ENCODE measurements around the gene RBKS. TPM values are rescaled to one million over a fixed set of nuclear protein-coding genes. Genes with fewer than 3 reads are reported as not detected.

Gene RBKS
- total RNA-seq, 1 experiment from 2014 or later = 2.4 TPM

- in situ Hi-C loops (cut with HindIII; ENCODE audit: low pct_unique_long_range_greater_than_20kb, low sequenced_read_pairs) = no loop called here
- no peak for DNase-seq (ENCODE audit: low read depth, low spot score)
These were observed 35.8 kb downstream of the RBKS start for GRCh38 chr2:27854229-27854862.

DNA sequence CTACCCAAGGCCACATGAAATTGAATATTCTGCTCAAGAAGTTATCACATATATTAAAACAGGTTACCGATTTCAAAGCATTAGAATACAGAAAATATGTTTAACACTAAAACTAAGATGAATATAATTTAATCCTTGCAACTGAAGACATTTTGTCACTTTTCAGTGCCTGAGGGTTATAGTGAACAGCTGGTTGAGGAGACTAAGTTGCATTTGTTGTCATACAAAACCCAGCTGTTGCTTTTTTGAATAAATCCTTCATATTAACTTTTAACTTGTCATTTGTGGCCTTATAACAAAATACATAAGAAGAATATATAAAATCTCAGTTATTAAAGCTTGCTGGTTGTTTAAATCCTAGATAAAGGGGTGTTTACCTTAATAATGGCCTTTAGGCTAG is 37.5 kb downstream of the RBKS start:
- in situ Hi-C loops (cut with HindIII; ENCODE audit: low pct_unique_long_range_greater_than_20kb, low sequenced_read_pairs) = no loop called here
- DNase-seq (ENCODE audit: low read depth, low spot score) = no peak

DNA sequence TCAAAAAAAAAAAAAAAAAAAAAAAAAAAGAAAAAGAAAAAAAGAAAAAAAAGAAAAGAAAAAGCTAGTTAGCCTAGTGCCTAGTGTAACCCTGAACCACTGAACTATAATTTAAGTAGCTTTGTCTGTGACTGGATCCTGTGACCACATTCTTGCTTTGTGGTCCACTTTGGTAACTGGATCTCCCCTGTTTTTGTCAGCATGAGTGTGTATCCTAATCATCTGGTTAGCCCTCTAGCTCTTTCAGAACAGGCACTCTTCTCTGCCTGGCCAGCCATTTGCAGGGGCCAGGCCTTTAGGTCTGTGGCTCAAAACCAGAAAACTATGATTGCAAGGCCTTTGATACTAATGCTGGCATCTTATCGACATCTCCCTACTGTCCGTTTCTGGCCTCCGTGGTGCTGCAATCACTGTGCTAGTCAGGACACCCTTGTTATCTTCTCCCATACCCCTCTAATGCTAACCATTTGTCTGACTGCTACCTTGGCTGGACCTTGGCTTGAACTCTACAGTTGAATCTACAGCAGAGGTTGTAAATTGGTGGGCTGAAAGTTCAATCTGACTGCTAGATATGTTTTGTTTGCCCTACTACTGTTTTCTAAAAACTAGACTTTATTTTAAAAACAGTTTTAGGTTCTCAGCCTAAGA is 40.5 kb downstream of the RBKS start:
- in situ Hi-C loops (cut with HindIII; ENCODE audit: low pct_unique_long_range_greater_than_20kb, low sequenced_read_pairs) = no loop called here
- no peak for DNase-seq (ENCODE audit: low read depth, low spot score)

- DNase-seq (ENCODE audit: low read depth, low spot score) = no peak
- in situ Hi-C loops (cut with HindIII; ENCODE audit: low pct_unique_long_range_greater_than_20kb, low sequenced_read_pairs) = no loop called here
These were observed 42.9 kb downstream of the RBKS start for GRCh38 chr2:27847333-27847732.

DNA sequence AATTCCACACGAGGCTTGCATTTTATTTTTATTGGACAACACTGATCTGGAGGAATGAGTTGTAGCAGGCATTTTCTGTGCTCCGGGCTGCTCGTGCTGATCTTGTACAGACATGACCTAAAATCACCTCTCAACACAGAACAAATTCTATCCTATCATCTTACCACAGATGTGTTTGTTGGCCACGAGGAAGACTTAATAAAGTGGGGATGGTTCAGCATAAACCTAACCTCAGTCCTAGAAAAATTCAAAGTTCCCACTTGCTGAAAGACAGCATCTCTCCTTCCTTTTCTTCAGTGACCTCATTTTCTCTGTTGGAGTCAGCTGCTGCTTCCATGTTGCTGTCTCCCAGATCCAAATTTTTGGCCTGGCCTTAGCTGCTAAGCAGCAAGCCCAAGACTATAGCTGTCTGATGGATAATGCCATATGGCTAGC is 45.3 kb downstream of the RBKS start:
- in situ Hi-C loops (cut with HindIII; ENCODE audit: low pct_unique_long_range_greater_than_20kb, low sequenced_read_pairs) = no loop called here
- no peak for DNase-seq (ENCODE audit: low read depth, low spot score)

- DNase-seq (ENCODE audit: low read depth, low spot score) = no peak
- in situ Hi-C loops (cut with HindIII; ENCODE audit: low pct_unique_long_range_greater_than_20kb, low sequenced_read_pairs) = no loop called here
These were observed 46.2 kb downstream of the RBKS start for GRCh38 chr2:27843992-27844391.

- in situ Hi-C loops (cut with HindIII; ENCODE audit: low pct_unique_long_range_greater_than_20kb, low sequenced_read_pairs) = no loop called here
- DNase-seq (ENCODE audit: low read depth, low spot score) = no peak
These were observed 47.3 kb downstream of the RBKS start for GRCh38 chr2:27842894-27843293.

- DNase-seq (ENCODE audit: low read depth, low spot score) = no peak
- in situ Hi-C loops (cut with HindIII; ENCODE audit: low pct_unique_long_range_greater_than_20kb, low sequenced_read_pairs) = no loop called here
These were observed 51.1 kb downstream of the RBKS start for GRCh38 chr2:27839022-27839618.

DNA sequence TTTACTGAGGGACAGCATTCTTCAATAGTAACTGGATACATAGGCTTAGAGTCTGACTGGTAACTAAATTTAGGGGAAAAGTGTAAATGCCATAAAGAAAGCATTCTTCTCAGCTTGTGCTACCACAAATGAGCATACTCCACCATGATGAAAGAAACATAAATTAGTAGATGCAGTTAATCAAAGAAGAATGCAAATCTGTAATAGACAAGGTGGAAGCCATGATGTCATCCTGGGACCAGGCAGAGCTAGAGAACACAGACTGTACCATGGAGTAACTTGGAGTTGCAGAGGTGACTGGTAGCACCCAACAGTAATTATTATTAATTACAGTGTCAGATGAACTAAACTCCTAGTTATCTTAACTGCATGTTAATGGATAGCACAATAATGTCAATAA is 51.7 kb downstream of the RBKS start:
- in situ Hi-C loops (cut with HindIII; ENCODE audit: low pct_unique_long_range_greater_than_20kb, low sequenced_read_pairs) = no loop called here
- DNase-seq (ENCODE audit: low read depth, low spot score) = no peak

DNA sequence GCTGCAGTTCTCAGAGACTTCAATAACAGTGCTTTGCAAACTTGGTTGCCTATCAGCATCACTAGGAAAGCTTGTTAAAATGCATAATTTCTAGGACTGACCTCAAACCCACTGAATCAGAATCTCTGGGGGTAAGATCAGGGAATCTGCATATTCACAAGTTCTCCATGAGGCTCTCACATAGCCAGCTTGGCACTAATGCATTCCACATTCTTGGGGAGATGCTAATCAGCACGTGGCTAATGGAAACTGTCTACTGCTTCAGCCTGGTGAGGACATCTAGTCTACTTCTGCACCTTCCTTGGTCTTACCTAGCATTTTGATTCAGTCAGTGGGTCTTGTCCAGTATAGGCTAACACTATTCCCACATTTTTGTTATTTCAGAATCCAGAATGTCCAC is 56.3 kb downstream of the RBKS start:
- in situ Hi-C loops (cut with HindIII; ENCODE audit: low pct_unique_long_range_greater_than_20kb, low sequenced_read_pairs) = no loop called here
- DNase-seq (ENCODE audit: low read depth, low spot score) = no peak

GRCh38 chr2:27832396-27832795 is 57.8 kb downstream of the RBKS start:
- DNase-seq (ENCODE audit: low read depth, low spot score) = no peak

DNA sequence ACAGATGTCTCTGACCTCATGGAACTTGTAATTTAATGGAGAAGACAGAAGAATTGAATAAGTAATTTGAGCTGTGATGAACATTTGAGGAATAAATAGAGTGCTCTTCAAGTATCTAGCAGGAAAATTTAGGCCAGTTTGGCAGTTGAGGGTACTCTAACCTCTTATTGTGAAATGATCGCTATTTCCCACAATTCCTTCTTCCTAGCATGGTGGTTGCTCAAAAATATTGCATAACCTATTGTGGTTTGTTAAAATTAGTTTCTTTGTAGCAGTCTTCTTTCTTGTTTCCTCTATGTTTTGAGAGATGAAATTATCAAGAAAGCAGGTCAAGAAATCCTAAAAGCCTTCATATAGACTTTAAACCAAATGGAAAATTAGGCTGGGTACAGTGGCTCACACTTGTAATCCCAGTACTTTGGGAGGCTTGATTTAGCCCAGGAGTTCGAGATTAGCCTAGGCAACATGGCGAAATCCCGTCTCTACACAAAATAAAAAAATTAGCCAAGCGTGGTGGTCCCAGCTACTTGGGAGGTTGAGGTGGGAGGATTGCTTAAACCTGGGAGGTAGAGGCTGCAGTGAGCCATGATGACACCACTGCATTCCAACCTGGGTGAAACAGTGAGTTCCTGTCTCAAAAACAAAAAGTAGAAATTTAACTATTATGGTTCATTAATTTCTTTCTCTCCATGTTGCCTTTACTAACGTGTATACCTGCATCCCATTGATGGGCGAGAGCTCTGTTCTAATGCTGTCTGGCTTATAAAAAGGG is 58.7 kb downstream of the RBKS start:
- in situ Hi-C loops (cut with HindIII; ENCODE audit: low pct_unique_long_range_greater_than_20kb, low sequenced_read_pairs) = no loop called here
- DNase-seq (ENCODE audit: low read depth, low spot score) = no peak

More at GRCh38 chr2:27832396-27832795, 57.8 kb downstream of the RBKS start:
- in situ Hi-C loops (cut with HindIII; ENCODE audit: low pct_unique_long_range_greater_than_20kb, low sequenced_read_pairs) = no loop called here

GRCh38 chr2:27830656-27831055 is 59.5 kb downstream of the RBKS start:
- DNase-seq (ENCODE audit: low read depth, low spot score) = no peak
- in situ Hi-C loops (cut with HindIII; ENCODE audit: low pct_unique_long_range_greater_than_20kb, low sequenced_read_pairs) = no loop called here

- no peak for DNase-seq (ENCODE audit: low read depth, low spot score)
- in situ Hi-C loops (cut with HindIII; ENCODE audit: low pct_unique_long_range_greater_than_20kb, low sequenced_read_pairs) = no loop called here
These were observed 60.4 kb downstream of the RBKS start for GRCh38 chr2:27829791-27830190.

DNA sequence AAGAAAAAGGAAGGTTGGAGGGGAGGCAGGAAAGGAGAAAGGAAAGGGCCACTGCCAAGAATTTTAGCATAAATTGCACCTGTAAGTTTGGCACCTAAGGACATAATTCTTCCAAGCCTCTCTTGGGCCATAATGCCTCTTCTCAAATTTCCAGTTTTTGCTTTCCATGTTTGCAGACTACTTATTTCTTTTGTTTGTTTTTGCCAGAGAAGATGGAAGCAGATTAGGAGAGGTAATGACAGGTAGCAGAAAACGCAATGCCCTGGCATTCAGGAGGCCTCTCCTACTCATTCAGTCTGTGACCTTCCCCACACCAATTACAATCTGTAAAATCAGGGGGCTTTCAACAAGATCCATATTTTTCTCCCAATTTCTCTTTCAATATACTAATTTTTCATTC is 61.9 kb downstream of the RBKS start:
- in situ Hi-C loops (cut with HindIII; ENCODE audit: low pct_unique_long_range_greater_than_20kb, low sequenced_read_pairs) = no loop called here
- no peak for DNase-seq (ENCODE audit: low read depth, low spot score)

DNA sequence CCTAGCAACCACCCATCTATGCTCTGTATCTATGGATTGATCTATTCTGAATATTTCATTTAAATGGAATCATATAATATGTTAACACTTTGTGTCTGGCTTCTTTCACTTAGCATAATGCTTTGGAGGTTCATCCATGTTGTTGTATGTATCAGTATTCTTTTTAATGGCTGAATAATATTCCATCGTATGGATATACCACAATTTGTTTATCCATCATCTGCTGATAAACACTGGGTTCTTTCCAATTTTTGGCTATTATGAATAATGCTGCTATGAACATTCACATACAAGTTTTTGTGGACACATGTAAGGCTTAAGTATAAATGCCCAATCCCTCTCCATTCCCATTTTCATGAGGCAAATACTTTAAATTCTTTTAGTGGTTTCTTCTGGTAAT is 65.8 kb downstream of the RBKS start:
- no peak for DNase-seq (ENCODE audit: low read depth, low spot score)
- in situ Hi-C loops (cut with HindIII; ENCODE audit: low pct_unique_long_range_greater_than_20kb, low sequenced_read_pairs) = no loop called here

- DNase-seq (ENCODE audit: low read depth, low spot score) = no peak
- in situ Hi-C loops (cut with HindIII; ENCODE audit: low pct_unique_long_range_greater_than_20kb, low sequenced_read_pairs) = no loop called here
These were observed 66.6 kb downstream of the RBKS start for GRCh38 chr2:27823569-27823968.

GRCh38 chr2:27823135-27823534 is 67.1 kb downstream of the RBKS start:
- in situ Hi-C loops (cut with HindIII; ENCODE audit: low pct_unique_long_range_greater_than_20kb, low sequenced_read_pairs) = no loop called here
- no peak for DNase-seq (ENCODE audit: low read depth, low spot score)

Data from SK-MEL-5 (cell line).